NAMALWA (cell line): ENCODE measurements around the gene F2RL2.

ENCODE experiments used
- DNase-seq: peaks from one replicate; pipeline ENCODE4 v3.0.0-alpha.2; 2015; ENCODE audit warnings: low spot score

F2RL2 gene, protein sequence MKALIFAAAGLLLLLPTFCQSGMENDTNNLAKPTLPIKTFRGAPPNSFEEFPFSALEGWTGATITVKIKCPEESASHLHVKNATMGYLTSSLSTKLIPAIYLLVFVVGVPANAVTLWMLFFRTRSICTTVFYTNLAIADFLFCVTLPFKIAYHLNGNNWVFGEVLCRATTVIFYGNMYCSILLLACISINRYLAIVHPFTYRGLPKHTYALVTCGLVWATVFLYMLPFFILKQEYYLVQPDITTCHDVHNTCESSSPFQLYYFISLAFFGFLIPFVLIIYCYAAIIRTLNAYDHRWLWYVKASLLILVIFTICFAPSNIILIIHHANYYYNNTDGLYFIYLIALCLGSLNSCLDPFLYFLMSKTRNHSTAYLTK

GRCh38 chr5:76622973-76623596 lies at the start of gene F2RL2:
F2RL2 (minus strand) TSS chr5:76623403; CDS start chr5:76623230, 173 bp downstream.
- DNase-seq, result no peak

GRCh38 chr5:76672242-76672641 lies 49.0 kb upstream of the F2RL2 start:
- no peak for DNase-seq

- DNase-seq, result no peak
These were observed 47.3 kb upstream of the F2RL2 start for GRCh38 chr5:76670508-76670907.

- no peak for DNase-seq
These were observed 46.0 kb upstream of the F2RL2 start for GRCh38 chr5:76669245-76669644.

GRCh38 chr5:76667495-76667894 lies 44.3 kb upstream of the F2RL2 start:
- no peak for DNase-seq

DNA sequence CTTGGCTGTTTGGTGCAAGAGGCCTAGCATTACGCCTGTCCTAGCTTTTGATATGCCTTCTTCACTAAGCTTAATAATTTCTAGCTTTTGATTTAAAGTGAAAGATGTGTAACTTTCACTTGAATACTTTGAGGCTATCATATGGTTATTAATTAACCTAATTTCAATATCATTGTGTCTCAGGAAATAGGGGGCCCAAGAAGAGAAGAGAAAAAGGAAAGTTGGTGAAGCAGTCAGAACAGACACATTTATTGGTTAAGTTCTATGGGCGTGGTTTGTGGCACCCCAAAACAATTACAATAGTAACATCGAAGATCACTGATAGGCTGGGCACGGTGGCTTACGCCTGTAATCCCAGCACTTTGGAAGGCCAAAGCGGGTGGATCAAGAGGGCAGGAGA lies 40.9 kb upstream of the F2RL2 start:
- no peak for DNase-seq

DNA sequence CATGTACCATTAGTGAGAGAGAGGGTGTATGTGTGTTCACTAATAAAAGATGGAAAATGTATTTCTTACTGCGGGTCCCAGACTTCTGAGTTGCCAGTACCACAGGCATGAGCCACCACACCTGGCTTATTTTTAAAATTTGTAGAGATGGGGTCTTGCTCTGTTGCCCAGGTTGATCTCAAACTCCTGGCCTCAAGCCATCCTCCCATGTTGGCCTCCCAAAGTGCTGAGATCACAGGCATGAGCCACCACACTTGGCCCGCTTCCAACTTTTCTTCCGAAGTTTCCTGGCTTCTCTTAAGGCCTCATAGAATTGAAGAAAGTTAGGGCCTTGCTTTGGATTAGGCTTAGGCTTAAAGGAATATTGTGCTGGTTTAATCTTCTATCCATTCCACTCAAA lies 40.4 kb upstream of the F2RL2 start:
- DNase-seq, result no peak

GRCh38 chr5:76662521-76662920 lies 39.3 kb upstream of the F2RL2 start:
- DNase-seq, result no peak

GRCh38 chr5:76660360-76660759 lies 37.2 kb upstream of the F2RL2 start:
- DNase-seq, result no peak

GRCh38 chr5:76657683-76658311 lies 34.6 kb upstream of the F2RL2 start:
- DNase-seq, result no peak

DNA sequence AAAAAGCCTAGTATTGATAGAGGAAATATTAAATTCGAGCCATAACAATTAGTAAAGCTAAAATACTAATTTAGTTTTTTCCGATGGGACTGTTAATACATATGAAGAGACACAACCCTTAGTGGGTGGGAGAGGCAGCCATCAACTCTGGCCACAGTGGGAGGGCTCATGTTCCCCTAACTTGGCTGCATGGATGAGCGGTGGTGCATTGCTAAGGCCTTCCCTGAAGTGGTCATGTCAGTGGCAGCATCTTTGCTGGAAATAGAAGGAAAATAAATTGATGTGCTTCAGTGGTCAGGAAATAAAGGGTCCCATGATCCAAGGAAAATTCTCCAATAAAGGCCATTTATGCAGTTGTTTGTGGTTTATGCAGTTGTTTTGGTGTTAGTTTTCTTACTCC lies 33.9 kb upstream of the F2RL2 start:
- DNase-seq, result no peak

DNA sequence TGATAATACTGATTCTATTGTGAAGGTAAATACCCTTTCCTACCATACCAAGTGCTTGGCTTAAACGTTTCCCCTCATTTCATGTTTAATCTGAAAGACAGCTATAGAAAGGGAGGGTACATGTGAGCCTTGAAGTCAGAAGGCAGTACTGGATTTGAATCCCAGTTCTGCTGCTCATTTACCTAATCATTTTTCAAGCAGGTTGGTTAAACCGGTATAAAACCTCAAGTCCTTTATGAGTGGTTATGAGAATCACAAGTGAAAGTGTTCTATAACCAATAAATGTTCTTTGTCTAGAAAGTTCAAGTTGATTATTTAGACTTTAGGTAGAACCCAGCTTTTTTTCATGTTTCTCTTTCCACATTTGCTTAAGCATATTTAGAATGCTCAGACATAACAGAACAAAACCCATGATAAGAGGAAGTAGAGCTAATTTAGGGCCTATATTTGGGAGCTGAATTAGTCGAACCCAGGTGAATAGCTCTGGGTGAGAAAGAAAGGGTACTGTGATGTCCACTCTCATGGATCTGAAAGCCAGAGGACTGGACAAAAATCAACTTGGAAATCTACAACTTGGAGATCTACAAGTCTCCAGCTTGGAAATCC lies 29.7 kb upstream of the F2RL2 start:
- DNase-seq, result no peak

DNA sequence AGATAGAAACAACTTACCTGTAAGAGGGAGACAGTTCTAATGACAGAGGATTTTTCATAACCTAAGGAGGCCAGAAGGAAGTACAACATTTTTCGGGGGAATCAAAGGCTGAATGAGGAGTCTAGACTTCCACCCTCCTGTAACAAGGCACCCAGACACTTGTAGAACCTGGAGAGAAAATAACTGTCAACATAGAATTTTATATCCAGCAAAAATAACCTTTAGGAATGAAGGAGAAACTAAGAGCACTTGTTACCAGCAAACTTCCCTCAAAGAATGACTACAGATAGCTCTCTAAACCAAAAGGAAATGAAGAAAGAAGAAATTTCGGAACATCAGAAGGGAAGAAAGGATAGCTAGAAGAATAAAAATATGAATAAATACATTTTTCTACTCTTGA lies 25.9 kb upstream of the F2RL2 start:
- no peak for DNase-seq

- DNase-seq, result no peak
These were observed 20.2 kb upstream of the F2RL2 start for GRCh38 chr5:76643371-76643770.

DNA sequence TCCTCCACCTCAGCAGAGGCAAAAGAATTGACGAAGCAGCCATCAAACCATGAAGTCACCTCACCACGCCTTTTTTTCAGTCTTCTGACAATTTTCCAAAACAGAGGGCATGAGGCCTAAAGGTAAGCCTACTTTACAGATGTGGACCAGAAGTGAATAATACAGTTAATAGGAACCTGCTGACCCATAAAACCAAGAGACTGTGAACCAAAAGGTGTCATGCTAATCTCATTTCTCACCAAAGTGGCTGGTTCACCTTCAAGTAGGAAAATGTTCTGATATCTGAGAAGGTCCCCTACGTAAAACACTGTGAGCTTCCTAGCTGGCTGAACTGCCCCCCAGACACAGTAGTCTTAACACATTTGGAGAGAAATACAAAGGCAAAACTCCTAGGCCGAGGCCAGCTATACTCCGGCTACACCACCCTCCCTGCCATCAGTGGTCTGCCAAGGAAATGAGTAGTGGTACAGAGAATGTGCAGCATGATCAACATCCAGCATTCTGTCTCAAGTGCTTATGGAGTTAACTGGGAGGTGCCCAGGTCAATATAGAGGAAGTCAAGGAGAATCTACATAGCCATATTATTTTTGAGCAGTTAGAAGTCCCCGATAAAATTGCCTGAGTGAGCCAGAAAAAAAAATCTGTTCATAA lies 19.3 kb upstream of the F2RL2 start:
- DNase-seq, result no peak

DNA sequence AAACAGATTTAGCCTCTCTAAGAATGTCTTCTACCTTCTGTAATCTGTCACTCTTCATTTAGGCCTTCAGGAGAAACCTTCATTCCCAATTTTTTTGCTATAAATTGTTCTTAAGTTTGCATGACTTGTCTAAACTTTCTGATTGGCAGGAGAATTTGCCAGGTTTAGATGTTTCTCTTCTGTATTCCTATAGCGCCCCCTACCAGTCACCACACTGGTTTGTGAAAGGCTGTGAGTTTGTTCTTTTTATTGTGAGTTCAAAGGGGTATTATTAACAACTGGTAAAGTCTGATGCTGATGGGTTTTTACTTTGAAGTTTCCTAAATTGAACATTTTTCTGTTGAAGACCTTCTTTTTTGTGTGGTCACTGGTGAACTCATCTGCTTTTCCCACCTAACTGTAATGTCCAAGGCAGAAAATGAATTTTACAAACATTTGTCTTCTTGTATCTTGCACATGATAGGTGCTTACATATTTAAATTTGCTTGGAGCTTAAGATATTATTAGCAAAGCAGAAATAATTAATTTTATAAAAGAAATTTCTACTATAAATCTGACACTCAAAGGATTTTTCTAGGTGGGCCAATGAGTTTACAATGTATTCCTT lies 18.4 kb upstream of the F2RL2 start:
- DNase-seq, result peak; percentile 75

DNA sequence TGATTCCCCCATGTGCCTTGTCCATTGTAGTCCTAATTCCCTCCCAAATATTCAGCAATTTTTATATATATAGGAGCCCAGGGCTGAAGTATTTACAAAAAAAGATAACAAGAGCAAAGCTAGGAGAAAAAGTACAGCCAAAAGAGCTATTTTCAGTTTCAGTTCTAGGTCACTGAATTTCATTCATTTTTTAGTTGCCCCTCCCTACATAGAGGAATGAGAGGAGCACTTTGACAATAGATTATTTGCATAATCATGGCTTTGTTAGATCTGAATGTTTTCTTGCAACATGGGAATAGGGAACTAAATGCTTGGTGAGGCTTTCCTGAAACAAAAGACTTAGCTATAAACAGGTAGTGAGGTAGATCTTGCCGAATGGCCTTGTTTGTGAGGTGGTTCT lies 15.3 kb upstream of the F2RL2 start:
- DNase-seq, result no peak

- no peak for DNase-seq
These were observed 14.3 kb upstream of the F2RL2 start for GRCh38 chr5:76637490-76637889.

- DNase-seq, result no peak
These were observed 11.5 kb upstream of the F2RL2 start for GRCh38 chr5:76634661-76635060.

DNA sequence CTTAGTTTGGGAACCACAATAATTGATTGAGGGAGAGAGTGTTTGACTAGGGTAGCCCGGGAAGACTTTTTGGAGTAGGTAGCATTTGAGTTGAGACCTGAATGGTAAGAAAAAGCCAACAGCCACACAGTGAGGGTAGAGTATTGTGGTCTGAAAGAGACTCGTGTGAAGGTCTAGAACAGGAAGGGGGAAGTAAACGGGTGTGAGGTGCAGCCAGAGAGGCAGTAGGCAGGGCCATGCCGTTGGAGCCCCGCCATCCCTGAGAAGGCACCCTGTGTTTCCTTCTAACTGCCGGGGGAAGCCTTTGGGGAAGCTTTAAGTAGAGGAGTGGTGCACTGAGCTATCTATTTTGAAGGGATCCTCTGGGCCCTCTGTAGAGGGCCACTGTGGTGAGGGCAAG lies 3.5 kb upstream of the F2RL2 start:
- no peak for DNase-seq

GRCh38 chr5:76625087-76625815 lies 2.0 kb upstream of the F2RL2 start:
- DNase-seq, result no peak
